NCI-H2171 treated with DMSO at 0.1 percent for 48 hours (cell line): ENCODE results near the gene KIAA1958.
"Not testable (repeated sequence)": the region's sequence is repeated elsewhere in the genome, so short reads cannot be mapped to it uniquely, and the experiment has no call there.

Experiments
- DNase-seq: peaks from one replicate; lab custom pipeline; 2025; lab: John Stamatoyannopoulos, UW

The KIAA1958 gene

GRCh38 chr9:112555844-112556482 lies 69.3 kb downstream of the KIAA1958 start:
- no peak for DNase-seq

GRCh38 chr9:112556497-112557442 lies 70.1 kb downstream of the KIAA1958 start:
- DNase-seq: no peak

GRCh38 chr9:112558476-112558875 lies 71.8 kb downstream of the KIAA1958 start:
- no peak for DNase-seq

- DNase-seq: no peak
Measured at GRCh38 chr9:112558978-112559377, 72.4 kb downstream of the KIAA1958 start.

- no peak for DNase-seq
Measured at GRCh38 chr9:112559629-112560413, 73.2 kb downstream of the KIAA1958 start.

GRCh38 chr9:112562235-112562958 lies 75.8 kb downstream of the KIAA1958 start:
- DNase-seq: no peak

GRCh38 chr9:112569186-112569585 lies 82.6 kb downstream of the KIAA1958 start:
- no peak for DNase-seq

GRCh38 chr9:112570671-112571167 lies 84.1 kb downstream of the KIAA1958 start:
- DNase-seq: no peak

GRCh38 chr9:112571624-112572355 lies 85.2 kb downstream of the KIAA1958 start:
- peak; percentile 12 for DNase-seq

- no peak for DNase-seq
Measured at GRCh38 chr9:112572416-112572815, 85.8 kb downstream of the KIAA1958 start.

- no peak for DNase-seq
Measured at GRCh38 chr9:112574008-112574407, 87.4 kb downstream of the KIAA1958 start.

- no peak for DNase-seq
Measured at GRCh38 chr9:112575107-112575506, 88.5 kb downstream of the KIAA1958 start.

GRCh38 chr9:112581469-112582176 lies 95.0 kb downstream of the KIAA1958 start:
- DNase-seq: no peak

- no peak for DNase-seq
Measured at GRCh38 chr9:112582371-112583262, 96.0 kb downstream of the KIAA1958 start.

GRCh38 chr9:112586599-112587155 lies 100.0 kb downstream of the KIAA1958 start:
- no peak for DNase-seq

GRCh38 chr9:112591875-112592274 lies 105.2 kb downstream of the KIAA1958 start:
- DNase-seq: not testable (repeated sequence)

- DNase-seq: no peak
Measured at GRCh38 chr9:112599732-112600131, 113.1 kb downstream of the KIAA1958 start.

GRCh38 chr9:112601636-112602035 lies 115.0 kb downstream of the KIAA1958 start:
- DNase-seq: no peak

GRCh38 chr9:112604790-112605189 lies 118.2 kb downstream of the KIAA1958 start:
- no peak for DNase-seq
